HepG2 (cell line): Measurements from ENCODE around the gene TMEM38B. TPM values are rescaled to one million over a fixed set of nuclear protein-coding genes. Genes with fewer than 3 reads are reported as not detected.

Experiments used
- DR1 ChIP-seq: sonication (generic); formaldehyde crosslinking; IDR thresholded peaks from 2 replicates; pipeline ENCODE4 v1.8.0; 2021; ENCODE audit warnings: mild to moderate bottlenecking, missing genetic modification reagents, inconsistent platforms
- FOXO4 ChIP-seq: sonication (generic); formaldehyde crosslinking; conservative IDR thresholded peaks from 2 replicates; pipeline ENCODE4 v1.8.1; 2023; ENCODE audit warnings: missing genetic modification reagents
- FUBP1 ChIP-seq: sonication (generic); formaldehyde crosslinking; IDR thresholded peaks from 2 replicates; pipeline ENCODE4 v1.5.1; 2020; ENCODE audit warnings: missing genetic modification reagents, mild to moderate bottlenecking, borderline replicate concordance
- GLI4 ChIP-seq: sonication (generic); formaldehyde crosslinking; IDR thresholded peaks from 2 replicates; pipeline ENCODE4 v1.5.1; 2020; ENCODE audit warnings: missing genetic modification reagents, mild to moderate bottlenecking, moderate library complexity, borderline replicate concordance
- KAT7 ChIP-seq: IDR thresholded peaks from 2 replicates; pipeline ENCODE4 v1.6.1; 2018; ENCODE audit warnings: borderline replicate concordance, missing compliant biosample characterization
- NPAS2 ChIP-seq: sonication (generic); formaldehyde crosslinking; IDR thresholded peaks from 2 replicates; pipeline ENCODE4 v1.8.0; 2022; ENCODE audit warnings: mild to moderate bottlenecking, missing genetic modification reagents, borderline replicate concordance
- RORA ChIP-seq: sonication (generic); formaldehyde crosslinking; IDR thresholded peaks from 2 replicates; pipeline ENCODE4 v1.5.0; 2020; ENCODE audit warnings: mild to moderate bottlenecking, missing genetic modification reagents, moderate library complexity
- SMARCC2 ChIP-seq: fragments of 450-650 bp; IDR thresholded peaks from 2 replicates; pipeline ENCODE4 v1.6.1; 2017; ENCODE audit warnings: antibody characterized with exemption, mild to moderate bottlenecking
- SMYD3 ChIP-seq: sonication (generic); formaldehyde crosslinking; IDR thresholded peaks from 2 replicates; pipeline ENCODE4 v1.8.1; 2023; ENCODE audit warnings: mild to moderate bottlenecking, missing genetic modification reagents
- SOX13 ChIP-seq, 3 experiments: fragments of 450-650 bp in 1 of 3; sonication (generic) in 1 of 3; formaldehyde crosslinking in 1 of 3; IDR thresholded peaks in 2 of 3; conservative IDR thresholded peaks in 1 of 3; 2 replicates each; pipeline versions ENCODE4 v1.5.0 to v1.6.1; 2016 to 2020; ENCODE audit warnings: antibody characterized with exemption in 1 of 3, mild to moderate bottlenecking in 1 of 3, missing compliant biosample characterization in 1 of 3, missing genetic modification reagents in 1 of 3, moderate library complexity in 1 of 3
- TBX3 ChIP-seq: fragments of 450-650 bp; IDR thresholded peaks from 2 replicates; pipeline ENCODE4 v1.6.1; 2017; ENCODE audit warnings: antibody characterized with exemption, mild to moderate bottlenecking, inconsistent platforms, borderline replicate concordance
- TFE3 ChIP-seq: IDR thresholded peaks from 2 replicates; pipeline ENCODE4 v1.6.1; 2016
- UBTF ChIP-seq: sonication (generic); formaldehyde crosslinking; IDR thresholded peaks from 2 replicates; pipeline ENCODE4 v1.4.0; 2020; ENCODE audit warnings: mild to moderate bottlenecking, missing genetic modification reagents
- ZBTB38 ChIP-seq: sonication (generic); formaldehyde crosslinking; IDR thresholded peaks from 2 replicates; pipeline ENCODE4 v1.5.1; 2020; ENCODE audit warnings: mild to moderate bottlenecking, missing genetic modification reagents
- ZNF10 ChIP-seq: sonication (generic); formaldehyde crosslinking; IDR thresholded peaks from 2 replicates; pipeline ENCODE4 v1.4.0; 2020; ENCODE audit warnings: mild to moderate bottlenecking, low read depth, missing genetic modification reagents, borderline replicate concordance
- ZNF570 ChIP-seq: sonication (generic); formaldehyde crosslinking; IDR thresholded peaks from 2 replicates; pipeline ENCODE4 v1.4.0; 2020; ENCODE audit warnings: mild to moderate bottlenecking, missing genetic modification reagents, borderline replicate concordance
- ZNF788 ChIP-seq: sonication (generic); formaldehyde crosslinking; IDR thresholded peaks from 2 replicates; pipeline ENCODE4 v1.5.0; 2020; ENCODE audit warnings: mild to moderate bottlenecking, missing genetic modification reagents, borderline replicate concordance
- polyA plus RNA-seq, 8 experiments: library from polyadenylated mRNA; depleted of rRNA in 3 of 8; stranded (reverse) in 7 of 8; unstranded in 1 of 8; fragments of >200 nt; fragmentation: Illumina TruSeq in 4 of 8; extraction: Trizol in 4 of 8; gene quantifications; 2 replicates each; pipeline versions ENCODE4 v1.2.1 to v1.2.3, GENCODE V29; 2011 to 2016; ENCODE audit warnings: low read depth in 4 of 8, missing spikeins in 1 of 8, mixed read lengths in 1 of 8; ENCODE audit not compliant: insufficient read depth in 1 of 8
- total RNA-seq, 5 experiments: library from RNA; depleted of rRNA; stranded (reverse); fragments of >200 nt; fragmentation: Illumina TruSeq; extraction: Trizol; gene quantifications; 2 replicates each; pipeline ENCODE4 v1.2.3, GENCODE V29; 2016; ENCODE audit warnings: low read depth in 1 of 5
- TF ChIP-seq, protein P1 (sequence below): sonication (generic); formaldehyde crosslinking; IDR thresholded peaks from 2 replicates; pipeline ENCODE4 v1.8.1; 2023; ENCODE audit warnings: mild to moderate bottlenecking, moderate library complexity, missing genetic modification reagents

Gene TMEM38B
- total and polyA plus RNA-seq, 2 of the 13 experiments (the other 11 are each of a cell fraction or from before 2014, with no cell fraction given): 13.4 to 32.4 TPM

- no peak for TF ChIP-seq ZNF10 (CRISPR knock-in tag)
- no peak for TF ChIP-seq SOX13 (IDR thresholded peaks at IDR 0.05)
- no peak for TF ChIP-seq SOX13 (CRISPR knock-in tag; conservative IDR thresholded peaks at IDR 0.05 in 1 of 2, IDR thresholded peaks at IDR 0.05 in 1 of 2)
- no peak for TF ChIP-seq TBX3
- no peak for TF ChIP-seq SMYD3 (CRISPR knock-in tag)
- TF ChIP-seq, protein P1, sequence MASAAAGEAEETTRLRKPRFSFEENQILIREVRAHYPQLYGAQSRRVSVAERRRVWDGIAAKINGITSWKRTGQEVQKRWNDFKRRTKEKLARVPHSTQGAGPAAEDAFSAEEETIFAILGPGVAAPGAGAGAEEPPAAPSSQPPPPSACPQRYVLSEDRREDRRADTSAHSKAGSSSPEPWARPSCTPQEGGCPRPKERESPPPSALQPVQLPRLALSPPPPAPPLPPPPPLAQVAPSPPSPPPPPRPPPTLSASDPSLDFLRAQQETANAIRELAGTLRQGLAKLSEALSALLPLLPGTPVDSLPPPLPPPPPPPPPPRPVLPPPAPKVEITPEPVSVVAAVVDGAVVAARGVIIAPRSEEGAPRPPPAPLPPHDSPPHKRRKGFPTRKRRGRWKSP: 0 out of 2 replicates have a peak, but pooled peaks have one; percentile 14
- no peak for TF ChIP-seq FOXO4
- no peak for TF ChIP-seq GLI4 (CRISPR knock-in tag)
- TF ChIP-seq ZNF788 (CRISPR knock-in tag): peak; percentile 76; the same call in 1 of the 2 replicates
- TF ChIP-seq DR1 (CRISPR knock-in tag): no peak
- no peak for TF ChIP-seq NPAS2 (CRISPR knock-in tag)
- TF ChIP-seq TFE3: no peak
- no peak for TF ChIP-seq SMARCC2
- no peak for TF ChIP-seq ZBTB38 (CRISPR knock-in tag)
- TF ChIP-seq RORA (CRISPR knock-in tag): no peak
- TF ChIP-seq UBTF (CRISPR knock-in tag): peak; percentile 74; the same call in 1 of the 2 replicates
- 0 out of 2 replicates have a peak, but pooled peaks have one; percentile 65 for TF ChIP-seq KAT7 (CRISPR knock-in tag)
- no peak for TF ChIP-seq ZNF570 (CRISPR knock-in tag)
- no peak for TF ChIP-seq FUBP1 (CRISPR knock-in tag)
Measured at GRCh38 chr9:105694848-105695581, 674 bp downstream of the TMEM38B start (continued).
